Thyroid gland (tissue), 4 donors: ENCODE measurements around the gene MAD2L1. TPM values are rescaled to one million over a fixed set of nuclear protein-coding genes. Genes with fewer than 3 reads are reported as not detected.

Experiments used
- DNase-seq, 2 donors: peaks; one replicate each; pipeline ENCODE4 v3.0.0-alpha.2; 2019
- H3K27ac ChIP-seq, 3 donors: fragments of 200-600 bp; sonication (generic); 1 replicate in 2 of 3; 2 replicates in 1 of 3; pipeline ENCODE4 v1.5.1; 2016 to 2019; ENCODE audit warnings: mild to moderate bottlenecking in 1 of 3, moderate library complexity in 1 of 3
- H3K27me3 ChIP-seq: fragments of 200-600 bp; sonication (generic); one replicate; pipeline ENCODE4 v1.5.1; 2019
- H3K36me3 ChIP-seq, 2 donors: fragments of 200-600 bp; sonication (generic); one replicate each; pipeline ENCODE4 v1.5.1; 2016 to 2019
- H3K4me1 ChIP-seq, 2 donors: fragments of 200-600 bp; sonication (generic); one replicate each; pipeline ENCODE4 v1.5.1; 2017 to 2019
- H3K4me3 ChIP-seq, 3 donors: fragments of 200-600 bp; sonication (generic); replicated peaks in 1 of 3; 1 replicate in 2 of 3; 2 replicates in 1 of 3; pipeline ENCODE4 v1.5.1; 2016; ENCODE audit warnings: mild to moderate bottlenecking in 1 of 3
- H3K9me3 ChIP-seq: fragments of 200-600 bp; sonication (generic); one replicate; pipeline ENCODE4 v1.5.1; 2017
- CTCF ChIP-seq, 6 experiments: fragments of 200-600 bp in 3 of 6; fragments of 450-650 bp in 3 of 6; sonication (generic) in 3 of 6; IDR thresholded peaks; one replicate each; pipeline ENCODE4 v1.5.1; 2016 to 2019; ENCODE audit warnings: antibody characterized with exemption in 6 of 6, mild to moderate bottlenecking in 2 of 6, inconsistent platforms in 1 of 6, moderate library complexity in 1 of 6
- POLR2A ChIP-seq, 2 donors: fragments of 450-650 bp; IDR thresholded peaks; one replicate each; pipeline ENCODE4 v1.6.1; 2017; ENCODE audit warnings: antibody characterized with exemption in 2 of 2, mild to moderate bottlenecking in 2 of 2, moderate library complexity in 1 of 2
- WGBS, 2 donors: methylation state at CpG; one replicate each; pipeline ENCODE4 v1.1.5; 2017; 5-methylcytosine and 5-hydroxymethylcytosine counted together
- intact Hi-C: fragments of 100-400 bp; cut with DNase I; formaldehyde crosslinking; loops from one replicate; pipeline ENCODE4 v1.15.1; 2023
- total RNA-seq, 4 donors: library from RNA; depleted of rRNA; stranded (reverse); fragments of >200 nt; gene quantifications; one replicate each; pipeline ENCODE4 v1.2.3, GENCODE V29; 2016

The MAD2L1 gene
- total RNA-seq, 4 donors from 2014 or later = 0.89 to 7.8 (median 4.0) TPM

GRCh38 chr4:120062663-120063195 is 3.9 kb downstream of the MAD2L1 start:
- peaks cover 8 to 9% of the 10 kb centered on the region in 2 donors for H3K4me1 ChIP-seq
- H3K36me3 ChIP-seq = no peaks in the 10 kb centered on the region
- intact Hi-C loops = no loop called here
- H3K9me3 ChIP-seq = no peaks in the 10 kb centered on the region
- 69 to 80% methylated on average over 5 of the region's 5 CpGs for WGBS, 2 donors
- no peak overlapping the region for H3K4me3 ChIP-seq
- no peaks in the 10 kb centered on the region for H3K27me3 ChIP-seq
- TF ChIP-seq POLR2A (IDR thresholded peaks at IDR 0.05) (no peak), CTCF (IDR thresholded peaks at IDR 0.05) (no peak)
- no peak overlapping the region for H3K27ac ChIP-seq
- DNase-seq = no peak

GRCh38 chr4:120059036-120059435 is 7.6 kb downstream of the MAD2L1 start:
- WGBS, 2 donors = 84 to 86% methylated on average over 1 of the region's 1 CpG
- no peak overlapping the region for H3K4me3 ChIP-seq
- TF ChIP-seq CTCF (IDR thresholded peaks at IDR 0.05) (no peak), POLR2A (IDR thresholded peaks at IDR 0.05) (no peak)
- H3K27ac ChIP-seq = no peak overlapping the region
- no peaks in the 10 kb centered on the region for H3K4me1 ChIP-seq
- H3K9me3 ChIP-seq = no peaks in the 10 kb centered on the region
- no peak for DNase-seq
- no peaks in the 10 kb centered on the region for H3K27me3 ChIP-seq
- intact Hi-C loops = no loop called here
- H3K36me3 ChIP-seq = no peaks in the 10 kb centered on the region

- no peaks in the 10 kb centered on the region for H3K9me3 ChIP-seq
- intact Hi-C loops = no loop called here
- no peak for TF ChIP-seq CTCF (IDR thresholded peaks at IDR 0.05)
- TF ChIP-seq POLR2A (IDR thresholded peaks at IDR 0.05) = no peak
- no peak overlapping the region for H3K27ac ChIP-seq
- no peaks in the 10 kb centered on the region for H3K4me1 ChIP-seq
- no peaks in the 10 kb centered on the region for H3K27me3 ChIP-seq
- no peak for DNase-seq
- H3K4me3 ChIP-seq = no peak overlapping the region
- H3K36me3 ChIP-seq = no peaks in the 10 kb centered on the region
These were observed 9.2 kb downstream of the MAD2L1 start for GRCh38 chr4:120057416-120057815.

- Histone ChIP-seq H3K36me3 (no peaks in the 10 kb centered on the region), H3K9me3 (no peaks in the 10 kb centered on the region), H3K4me1 (no peaks in the 10 kb centered on the region), H3K27me3 (no peaks in the 10 kb centered on the region), H3K27ac (no peak overlapping the region), H3K4me3 (no peak overlapping the region)
- DNase-seq = no peak
- intact Hi-C loops = no loop called here
- TF ChIP-seq CTCF (IDR thresholded peaks at IDR 0.05) (no peak), POLR2A (IDR thresholded peaks at IDR 0.05) (no peak)
These were observed 10.4 kb downstream of the MAD2L1 start for GRCh38 chr4:120056246-120056645.

GRCh38 chr4:120055795-120056194 is 10.9 kb downstream of the MAD2L1 start:
- no peak overlapping the region for H3K27ac ChIP-seq
- no peaks in the 10 kb centered on the region for H3K36me3 ChIP-seq
- H3K4me1 ChIP-seq = no peaks in the 10 kb centered on the region
- H3K27me3 ChIP-seq = no peaks in the 10 kb centered on the region
- intact Hi-C loops = no loop called here
- no peak for TF ChIP-seq POLR2A (IDR thresholded peaks at IDR 0.05)
- no peak for TF ChIP-seq CTCF (IDR thresholded peaks at IDR 0.05)
- 95 to 100% methylated on average over 1 of the region's 1 CpG for WGBS, 2 donors
- DNase-seq = no peak
- no peaks in the 10 kb centered on the region for H3K9me3 ChIP-seq
- no peak overlapping the region for H3K4me3 ChIP-seq
